Tibial nerve (tissue), 4 donors: ENCODE results near the gene HS1BP3.

Source experiments
- CTCF ChIP-seq, 5 experiments: fragments of 200-600 bp in 3 of 5; fragments of 450-650 bp in 2 of 5; sonication (generic) in 3 of 5; IDR thresholded peaks; one replicate each; pipeline ENCODE4 v1.5.1; 2016 to 2019; ENCODE audit warnings: antibody characterized with exemption in 5 of 5, mild to moderate bottlenecking in 3 of 5, moderate library complexity in 2 of 5
- EP300 ChIP-seq, 2 donors: sonication (generic); formaldehyde crosslinking; IDR thresholded peaks; one replicate each; pipeline ENCODE4 v1.6.1; 2017; ENCODE audit warnings: antibody characterized with exemption in 2 of 2, mild to moderate bottlenecking in 1 of 2
- POLR2A ChIP-seq, 2 donors: fragments of 450-650 bp; IDR thresholded peaks; one replicate each; pipeline ENCODE4 v1.6.1; 2017; ENCODE audit warnings: antibody characterized with exemption in 2 of 2, mild to moderate bottlenecking in 2 of 2, moderate library complexity in 2 of 2

- no peak for TF ChIP-seq CTCF (IDR thresholded peaks at IDR 0.05)
- TF ChIP-seq POLR2A (IDR thresholded peaks at IDR 0.05) = no peak
- TF ChIP-seq EP300 (IDR thresholded peaks at IDR 0.05) = no peak
Observed at GRCh38 chr2:20630967-20631366, 19.9 kb downstream of the HS1BP3 start.
